Measurements from ENCODE around the gene IGFBP7.

IGFBP7 gene

GRCh38 chr4:57034520-57034919 lies 75.7 kb downstream of the IGFBP7 start:
- no peak for DNase-seq

- no peak for DNase-seq
Measured at GRCh38 chr4:57023104-57023503, 87.1 kb downstream of the IGFBP7 start.

GRCh38 chr4:57020467-57021101 lies 89.6 kb downstream of the IGFBP7 start:
- no peak for DNase-seq

GRCh38 chr4:57018980-57019379 lies 91.2 kb downstream of the IGFBP7 start:
- no peak for DNase-seq

GRCh38 chr4:57013543-57014120 lies 96.6 kb downstream of the IGFBP7 start:
- no peak for DNase-seq

GRCh38 chr4:56999751-57000150 lies 110.4 kb downstream of the IGFBP7 start:
- DNase-seq: no peak

- DNase-seq: peak; percentile 63
Measured at GRCh38 chr4:56995525-56995924, 114.7 kb downstream of the IGFBP7 start.

GRCh38 chr4:56990109-56990905 lies 119.9 kb downstream of the IGFBP7 start:
- DNase-seq: no peak

- DNase-seq: no peak
Measured at GRCh38 chr4:56986952-56987351, 123.2 kb downstream of the IGFBP7 start.

GRCh38 chr4:56986192-56986591 lies 124.0 kb downstream of the IGFBP7 start:
- DNase-seq: no peak

GRCh38 chr4:56981795-56982201 lies 128.4 kb downstream of the IGFBP7 start:
- DNase-seq: no peak

Data from NCI-H2029 treated with DMSO at 0.1 percent for 48 hours (cell line).